ENCODE results near the gene DNAAF8.

GRCh38 chr16:4704491-4704890 is 29.8 kb upstream of the DNAAF8 start:
- no peak for TF ChIP-seq ZNF274 (IDR thresholded peaks at IDR 0.05; ENCODE audit: low read depth, low read length)
- TF ChIP-seq SUZ12 (IDR thresholded peaks at IDR 0.05; ENCODE audit: extremely low read depth, insufficient read depth, insufficient read length), result no peak
